HCT116 (cell line): ENCODE results near the gene BBLN. TPM values are rescaled to one million over a fixed set of nuclear protein-coding genes. Genes with fewer than 3 reads are reported as not detected.
"Not testable (repeated sequence)": the region's sequence is repeated elsewhere in the genome, so short reads cannot be mapped to it uniquely, and the experiment has no call there.

Source experiments
- ATAC-seq: fragments of 200-7000 bp; cut with Tn5 transposase; 2 replicates; pipeline ENCODE4 v1.9.1; 2020; ENCODE audit warnings: mild to moderate bottlenecking, moderate library complexity
- BruUV-seq: library from RNA; stranded (reverse); fragments of 400-500 nt; replicated peaks from 2 replicates; lab custom pipeline; 2021; lab: Mats Ljungman, UMichigan
- CTCF ChIA-PET: fragments of 300-600 bp; sonication (Branson Sonifier 250); formaldehyde crosslinking; loops from one replicate; lab custom pipeline; 2021; ENCODE audit warnings: antibody characterized with exemption; lab: Charles Lee
- POLR2A ChIA-PET: fragments of 300-600, 350-600 bp; sonication (Branson Sonifier 250); formaldehyde crosslinking; loops from one replicate; lab custom pipeline; 2021; ENCODE audit warnings: antibody characterized with exemption; lab: Charles Lee
- RAD21 ChIA-PET, 2 experiments: fragments of 300-600 bp; sonication (Branson Sonifier 250); formaldehyde crosslinking; loops; one replicate each; lab custom pipeline; 2023; ENCODE audit warnings: low total read pairs in 2 of 2; ENCODE audit not compliant: uncharacterized antibody in 2 of 2, unreplicated experiment in 2 of 2, low non-redundant PET in 1 of 2; lab: Charles Lee
- DNase-seq: peaks from one replicate; pipeline ENCODE4 v3.0.0-alpha.2; 2010; ENCODE audit warnings: low read depth, low spot score
- H2AFZ ChIP-seq: fragments of 200-600 bp; shearing (Covaris generic), sonication (generic); 2 replicates; pipeline ENCODE4 v1.6.1; 2017; ENCODE audit warnings: low read depth, mixed run types, mixed read lengths, antibody characterized with exemption, low read length; ENCODE audit not compliant: poor library complexity, severe bottlenecking
- H3K27ac ChIP-seq: 2 replicates; pipeline ENCODE4 v1.5.1; 2012; ENCODE audit warnings: low read depth, low read length
- H3K27me3 ChIP-seq: fragments of 200-600 bp; sonication (generic); 2 replicates; pipeline ENCODE4 v1.6.1; 2016; ENCODE audit warnings: mixed run types, low read length, mixed read lengths; ENCODE audit not compliant: insufficient read depth
- H3K36me3 ChIP-seq, 2 experiments: fragments of 200-500 bp in 1 of 2; fragments of 200-600 bp in 1 of 2; sonication (Bioruptor generic) in 1 of 2; sonication (generic) in 1 of 2; 2 replicates each; pipeline versions ENCODE4 v1.5.1 to v1.6.1; 2014 to 2016; ENCODE audit warnings: low read length in 2 of 2, inconsistent platforms in 1 of 2, mixed read lengths in 1 of 2, mixed run types in 1 of 2; ENCODE audit not compliant: insufficient read depth in 2 of 2, control insufficient read depth in 1 of 2
- H3K4me1 ChIP-seq, 2 experiments: fragments of 200-600 bp in 1 of 2; sonication (generic) in 1 of 2; 2 replicates each; pipeline versions ENCODE4 v1.5.1 to v1.6.1; 2012 to 2017; ENCODE audit warnings: low read length in 2 of 2, inconsistent platforms in 1 of 2, mild to moderate bottlenecking in 1 of 2, mixed read lengths in 1 of 2, mixed run types in 1 of 2, moderate library complexity in 1 of 2; ENCODE audit not compliant: insufficient read depth in 2 of 2, control insufficient read depth in 1 of 2
- H3K4me2 ChIP-seq: fragments of 200-600 bp; sonication (generic); 2 replicates; pipeline ENCODE4 v1.6.1; 2017; ENCODE audit warnings: mixed run types, low read length, mixed read lengths
- H3K4me3 ChIP-seq, 2 experiments: fragments of 200-600 bp in 1 of 2; sonication (generic) in 1 of 2; replicated peaks in 1 of 2; 2 replicates each; pipeline ENCODE4 v1.5.1; 2011 to 2016; ENCODE audit warnings: low read length in 2 of 2, control low read depth in 1 of 2, low read depth in 1 of 2, mild to moderate bottlenecking in 1 of 2, mixed read lengths in 1 of 2, mixed run types in 1 of 2
- H3K79me2 ChIP-seq: fragments of 200-600 bp; sonication (generic); 2 replicates; pipeline ENCODE4 v1.6.1; 2017; ENCODE audit warnings: mild to moderate bottlenecking, mixed run types, low read length, moderate library complexity, mixed read lengths; ENCODE audit not compliant: insufficient read depth
- H3K9ac ChIP-seq: fragments of 200-600 bp; sonication (generic); 2 replicates; pipeline ENCODE4 v1.6.1; 2016; ENCODE audit warnings: low read length, mixed read lengths
- H3K9me2 ChIP-seq: fragments of 200-600 bp; sonication (generic), shearing (Covaris generic); 2 replicates; pipeline ENCODE4 v1.6.1; 2017; ENCODE audit warnings: mixed run types, mild to moderate bottlenecking, moderate library complexity; ENCODE audit not compliant: insufficient read depth
- H3K9me3 ChIP-seq, 2 experiments: fragments of 200-500 bp in 1 of 2; fragments of 200-600 bp in 1 of 2; sonication (Bioruptor generic) in 1 of 2; sonication (generic) in 1 of 2; 2 replicates each; pipeline ENCODE4 v1.6.1; 2014 to 2017; ENCODE audit warnings: low read length in 2 of 2, mixed read lengths in 2 of 2, inconsistent platforms in 1 of 2, low read depth in 1 of 2, mild to moderate bottlenecking in 1 of 2, mixed run types in 1 of 2, moderate library complexity in 1 of 2; ENCODE audit not compliant: control insufficient read depth in 1 of 2, insufficient read depth in 1 of 2
- H4K20me1 ChIP-seq: fragments of 200-600 bp; sonication (generic), shearing (Covaris generic); 2 replicates; pipeline ENCODE4 v1.6.1; 2017; ENCODE audit warnings: mixed run types, mild to moderate bottlenecking, moderate library complexity; ENCODE audit not compliant: insufficient read depth
- CEBPB ChIP-seq: IDR thresholded peaks from 2 replicates; pipeline ENCODE4 v1.6.1; 2012; ENCODE audit warnings: low read depth
- CTCF ChIP-seq, 3 experiments: fragments of 200-600 bp in 1 of 3; sonication (generic) in 1 of 3; IDR thresholded peaks in 2 of 3; conservative IDR thresholded peaks in 1 of 3; 2 replicates each; pipeline ENCODE4 v1.5.1; 2012 to 2017; ENCODE audit warnings: low read depth in 2 of 3, low read length in 2 of 3, antibody characterized with exemption in 1 of 3, borderline replicate concordance in 1 of 3, control low read depth in 1 of 3, mild to moderate bottlenecking in 1 of 3, mixed read lengths in 1 of 3, mixed run types in 1 of 3, moderate library complexity in 1 of 3; ENCODE audit not compliant: insufficient read depth in 1 of 3
- EZH2 ChIP-seq: fragments of 200-600 bp; sonication (generic); IDR thresholded peaks from 2 replicates; pipeline ENCODE4 v1.6.1; 2017; ENCODE audit warnings: antibody characterized with exemption, mixed run types
- MAX ChIP-seq: IDR thresholded peaks from 2 replicates; pipeline ENCODE4 v1.6.1; 2012
- POLR2AphosphoS5 ChIP-seq: IDR thresholded peaks from 2 replicates; pipeline ENCODE4 v1.6.1; 2011; ENCODE audit warnings: mild to moderate bottlenecking, low read depth, low read length, moderate library complexity
- REST ChIP-seq: IDR thresholded peaks from 2 replicates; pipeline ENCODE4 v1.6.1; 2012; ENCODE audit warnings: low read depth
- ZBTB33 ChIP-seq: IDR thresholded peaks from 2 replicates; pipeline ENCODE4 v1.6.1; 2011; ENCODE audit warnings: mild to moderate bottlenecking, low read length, moderate library complexity; ENCODE audit not compliant: insufficient replicate concordance; ENCODE audit errors: extremely low read depth
- ZFX ChIP-seq: fragments of 450-650 bp; IDR thresholded peaks from 2 replicates; pipeline ENCODE4 v1.6.1; 2017
- intact Hi-C: fragments of 100-400 bp; cut with micrococcal nuclease; formaldehyde crosslinking; loops from 2 replicates; pipeline ENCODE4 v1.10.0; 2022
- total RNA-seq: library from RNA; stranded (reverse); gene quantifications from one replicate; pipeline ENCODE4 v1.2.1, GENCODE V29; 2021; ENCODE audit not compliant: unreplicated experiment

BBLN gene
- total RNA-seq, 1 experiment from 2014 or later: 119 TPM

- CTCF ChIA-PET, H3K9me2 ChIP-seq, H3K79me2 ChIP-seq, H2AFZ ChIP-seq, intact Hi-C loops, ATAC-seq, H3K27ac ChIP-seq, H3K4me3 ChIP-seq, H3K9ac ChIP-seq, H3K4me2 ChIP-seq, H4K20me1 ChIP-seq, BruUV-seq, RAD21 ChIA-PET, H3K4me1 ChIP-seq, POLR2A ChIA-PET, DNase-seq, H3K9me3 ChIP-seq, H3K27me3 ChIP-seq, H3K36me3 ChIP-seq: not testable (repeated sequence)
Observed at GRCh38 chr9:128135561-128135960, 24.5 kb upstream of the BBLN start.

GRCh38 chr9:128136816-128137793 lies 23.0 kb upstream of the BBLN start:
- Histone ChIP-seq H4K20me1 (no peaks in the 10 kb centered on the region), H3K27ac (no peak overlapping the region), H3K36me3 (no peaks in the 10 kb centered on the region), H3K4me1 (peaks cover 0 to 4% of the 10 kb centered on the region in 2 experiments; a peak in 1 of 4 replicates), H3K9me3 (peaks cover 0 to 4% of the 10 kb centered on the region in 2 experiments; a peak in 1 of 4 replicates), H3K27me3 (peaks cover 3% of the 10 kb centered on the region; the same call in 1 of the 2 replicates), H3K9me2 (no peaks in the 10 kb centered on the region), H3K4me2 (no peak overlapping the region), H3K9ac (no peak overlapping the region), H3K4me3 (no peak overlapping the region), H2AFZ (no peak overlapping the region), H3K79me2 (no peaks in the 10 kb centered on the region)
- ChIA-PET RAD21 (no interaction called here), POLR2A (interaction anchor here (1.3 kb wide), 1 partner anchor 9 kb away, joined by 3 read pairs; no protein-coding TSS in a partner anchor), CTCF (no interaction called here)
- BruUV-seq: no TSS peak
- intact Hi-C loops: no loop called here
- peak; percentile 25; the same call in 1 of the 2 replicates for ATAC-seq
- no peak for DNase-seq
- no peak for TF ChIP-seq ZFX
- TF ChIP-seq POLR2AphosphoS5: no peak
- TF ChIP-seq CEBPB: no peak
- no peak for TF ChIP-seq MAX
- no peak for TF ChIP-seq CTCF (IDR thresholded peaks at IDR 0.05 in 2 of 3, conservative IDR thresholded peaks at IDR 0.05 in 1 of 3; ENCODE audit: borderline replicate concordance in 1 of 3, insufficient read depth in 1 of 3, low read depth in 2 of 3, low read length in 2 of 3)
- TF ChIP-seq ZBTB33: no peak
- TF ChIP-seq REST: no peak
- TF ChIP-seq EZH2: no peak
